Trophoblast cell (in vitro differentiated cells and primary cell): ENCODE results near the gene NSUN7. TPM values are rescaled to one million over a fixed set of nuclear protein-coding genes. Genes with fewer than 3 reads are reported as not detected.

Experiments used
- DNase-seq, 2 donors: peaks; one replicate each; pipeline ENCODE4 v3.0.0-alpha.2; 2016
- H2AFZ ChIP-seq: 2 replicates; pipeline ENCODE4 v1.6.1; 2013; ENCODE audit warnings: low read length, moderate library complexity, mild to moderate bottlenecking; ENCODE audit not compliant: insufficient read depth, poor library complexity
- H2AK5ac ChIP-seq: 2 replicates; pipeline ENCODE4 v1.6.1; 2013; ENCODE audit warnings: mild to moderate bottlenecking, low read length
- H2BK120ac ChIP-seq: 2 replicates; pipeline ENCODE4 v1.6.1; 2013; ENCODE audit warnings: low read length, mild to moderate bottlenecking, moderate library complexity; ENCODE audit not compliant: insufficient read depth, poor library complexity
- H2BK12ac ChIP-seq: 2 replicates; pipeline ENCODE4 v1.6.1; 2013; ENCODE audit warnings: mild to moderate bottlenecking, low read length, moderate library complexity
- H2BK5ac ChIP-seq: 2 replicates; pipeline ENCODE4 v1.6.1; 2013; ENCODE audit warnings: low read length, low read depth, moderate library complexity, mild to moderate bottlenecking; ENCODE audit not compliant: poor library complexity
- H3K14ac ChIP-seq: 2 replicates; pipeline ENCODE4 v1.6.1; 2013; ENCODE audit warnings: mild to moderate bottlenecking, low read length
- H3K18ac ChIP-seq: 2 replicates; pipeline ENCODE4 v1.6.1; 2013; ENCODE audit warnings: mild to moderate bottlenecking, low read length
- H3K23ac ChIP-seq: 2 replicates; pipeline ENCODE4 v1.6.1; 2013; ENCODE audit warnings: low read length
- H3K27ac ChIP-seq: 2 replicates; pipeline ENCODE4 v1.5.1; 2013; ENCODE audit warnings: low read depth, mild to moderate bottlenecking, inconsistent platforms, low read length, moderate library complexity
- H3K27me3 ChIP-seq: 2 replicates; pipeline ENCODE4 v1.6.1; 2013; ENCODE audit warnings: inconsistent platforms, mild to moderate bottlenecking, low read length, moderate library complexity; ENCODE audit not compliant: insufficient read depth
- H3K36me3 ChIP-seq, 2 experiments: 1 replicate in 1 of 2; 2 replicates in 1 of 2; pipeline ENCODE4 v1.6.1; 2013; ENCODE audit warnings: low read length in 2 of 2, mild to moderate bottlenecking in 2 of 2, moderate library complexity in 1 of 2; ENCODE audit not compliant: insufficient read depth in 2 of 2, control insufficient read depth in 1 of 2
- H3K4ac ChIP-seq: 2 replicates; pipeline ENCODE4 v1.6.1; 2013; ENCODE audit warnings: low read depth, mild to moderate bottlenecking, low read length, moderate library complexity
- H3K4me1 ChIP-seq, 2 experiments: 1 replicate in 1 of 2; 2 replicates in 1 of 2; pipeline ENCODE4 v1.6.1; 2013; ENCODE audit warnings: low read length in 2 of 2, mild to moderate bottlenecking in 2 of 2, moderate library complexity in 1 of 2; ENCODE audit not compliant: insufficient read depth in 2 of 2, control insufficient read depth in 1 of 2
- H3K4me2 ChIP-seq: 2 replicates; pipeline ENCODE4 v1.6.1; 2013; ENCODE audit warnings: inconsistent platforms, mild to moderate bottlenecking, low read length, moderate library complexity
- H3K4me3 ChIP-seq: 2 replicates; pipeline ENCODE4 v1.5.1; 2013; ENCODE audit warnings: mild to moderate bottlenecking, low read depth, low read length, inconsistent platforms
- H3K79me1 ChIP-seq: one replicate; pipeline ENCODE4 v1.6.1; 2013; ENCODE audit warnings: low read length
- H3K79me2 ChIP-seq: 2 replicates; pipeline ENCODE4 v1.6.1; 2013; ENCODE audit warnings: low read length, mild to moderate bottlenecking; ENCODE audit not compliant: control insufficient read depth, insufficient read depth, poor library complexity
- H3K9ac ChIP-seq: 2 replicates; pipeline ENCODE4 v1.6.1; 2013; ENCODE audit warnings: mild to moderate bottlenecking, low read length
- H3K9me3 ChIP-seq: 2 replicates; pipeline ENCODE4 v1.6.1; 2013; ENCODE audit warnings: low read depth, mild to moderate bottlenecking, control low read depth, inconsistent platforms, low read length; ENCODE audit not compliant: insufficient read depth
- H4K12ac ChIP-seq: 2 replicates; pipeline ENCODE4 v1.6.1; 2013; ENCODE audit warnings: low read depth, mild to moderate bottlenecking, low read length, moderate library complexity
- H4K8ac ChIP-seq: 2 replicates; pipeline ENCODE4 v1.6.1; 2013; ENCODE audit warnings: low read depth, mild to moderate bottlenecking, low read length, moderate library complexity
- H4K91ac ChIP-seq: one replicate; pipeline ENCODE4 v1.6.1; 2013; ENCODE audit warnings: low read depth, mild to moderate bottlenecking, low read length, moderate library complexity
- WGBS: extraction: QIAGEN DNeasy Blood & Tissue Kit; methylation state at CpG from one replicate; pipeline ENCODE4 v1.1.7; 2013; ENCODE audit warnings: missing lambda C conversion rate; ENCODE audit not compliant: insufficient read length, insufficient coverage; ENCODE audit errors: extremely low coverage; 5-methylcytosine and 5-hydroxymethylcytosine counted together
- polyA plus RNA-seq: library from polyadenylated mRNA; stranded (reverse); fragments of 200-250 nt; gene quantifications from 2 replicates; pipeline ENCODE4 v1.2.3, GENCODE V29; 2013

NSUN7 gene, protein sequence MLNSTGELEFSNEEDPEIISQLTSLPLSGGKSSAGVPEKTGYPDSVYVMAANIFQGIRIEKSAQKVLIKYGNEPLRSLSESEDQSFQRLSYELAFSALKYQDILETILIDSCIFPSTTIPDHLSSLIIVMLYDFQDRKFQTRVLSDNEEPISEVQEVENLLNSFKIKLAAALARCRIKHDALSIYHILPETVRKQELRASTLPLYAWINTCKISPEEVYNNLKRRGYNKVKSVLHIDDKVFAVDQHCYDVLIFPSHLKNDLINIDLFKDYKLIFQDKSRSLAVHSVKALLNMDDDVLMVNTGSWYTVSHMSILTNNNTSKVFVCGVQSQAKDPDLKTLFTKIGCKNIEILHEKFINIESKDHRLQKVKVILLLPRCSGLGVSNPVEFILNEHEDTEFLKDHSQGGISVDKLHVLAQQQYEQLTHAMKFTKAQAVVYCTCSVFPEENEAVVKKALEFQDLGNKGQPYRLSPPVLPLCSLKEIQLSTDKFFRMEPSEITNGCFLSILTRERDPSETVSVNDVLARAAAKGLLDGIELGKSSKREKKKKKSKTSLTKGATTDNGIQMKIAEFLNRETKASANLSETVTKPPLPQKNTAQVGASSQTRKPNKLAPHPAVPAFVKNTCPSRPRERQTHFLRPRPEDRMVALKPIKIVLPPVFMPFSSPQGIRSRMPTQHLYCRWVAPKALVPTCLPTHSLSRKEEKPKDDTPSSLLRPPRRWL
- 5.6 and 6.2 TPM in 2 replicates for polyA plus RNA-seq

DNA sequence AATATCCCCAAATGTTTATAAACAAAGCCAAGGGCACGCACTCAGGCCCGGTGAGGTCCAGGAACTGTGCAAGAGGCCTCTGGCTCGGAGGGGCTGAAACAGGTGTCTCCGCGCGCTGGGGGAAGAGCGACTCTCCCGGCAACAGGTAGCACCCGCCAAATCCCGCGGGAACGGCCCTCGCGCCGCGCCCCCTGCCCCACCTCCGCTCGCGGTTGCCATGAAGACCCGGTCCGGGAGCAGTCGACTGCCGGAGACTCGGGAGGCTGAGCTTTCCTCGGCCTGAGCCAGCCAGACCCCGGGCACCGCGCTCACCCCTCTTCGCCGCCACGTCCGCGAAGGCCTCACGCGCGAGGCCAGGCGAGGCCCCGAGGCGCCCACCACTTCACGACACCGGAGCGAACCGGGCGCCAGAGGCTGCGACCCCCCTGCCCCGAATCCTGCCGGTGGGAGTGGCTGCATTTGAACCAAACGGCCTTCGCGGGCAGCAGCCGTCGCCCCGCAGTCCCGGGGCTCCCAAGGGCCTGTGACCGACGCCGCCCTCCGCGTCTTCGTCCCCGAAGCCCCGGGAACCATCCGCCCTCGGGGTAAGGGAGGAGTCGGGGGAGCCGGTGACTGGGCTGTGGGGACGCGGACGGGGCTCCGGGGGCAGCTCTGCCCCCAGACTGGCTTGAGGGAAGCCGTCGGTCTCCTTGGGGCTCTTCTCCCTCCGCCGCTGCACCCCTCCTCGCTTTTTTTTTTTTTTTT is at the start of gene NSUN7:
Gene NSUN7, plus strand, starts transcription at position 239 of the 744 bp plus-strand sequence. CDS start 739 bp downstream, outside the sequence.
- peak within 1 kb of the TSS; percentile 92 for H4K12ac ChIP-seq
- H3K27ac ChIP-seq, result peak within 1 kb of the TSS; percentile 78
- peaks cover 0 to 2% of the 10 kb centered on the region in 2 experiments for H3K36me3 ChIP-seq
- peak within 1 kb of the TSS; percentile 77 for H2BK5ac ChIP-seq
- no peaks in the 10 kb centered on the region for H3K9me3 ChIP-seq
- H3K79me1 ChIP-seq, result peaks cover 11% of the 10 kb centered on the region
- no peak within 1 kb of the TSS for H3K23ac ChIP-seq
- peak within 1 kb of the TSS; percentile 97 for H3K18ac ChIP-seq
- peaks cover 6% of the 10 kb centered on the region for H3K79me2 ChIP-seq
- DNase-seq, result peak; percentile 78 to 82
- no peak within 1 kb of the TSS for H2AK5ac ChIP-seq
- H3K27me3 ChIP-seq, result no peaks in the 10 kb centered on the region
- peaks cover 0 to 6% of the 10 kb centered on the region in 2 experiments for H3K4me1 ChIP-seq
- peak within 1 kb of the TSS; percentile 87 for H3K4me2 ChIP-seq
- H2BK120ac ChIP-seq, result peak within 1 kb of the TSS; percentile 94
- peak within 1 kb of the TSS; percentile 87 for H3K9ac ChIP-seq
- H3K14ac ChIP-seq, result peak within 1 kb of the TSS; percentile 99
- H3K4ac ChIP-seq, result peak within 1 kb of the TSS; percentile 90
- H4K8ac ChIP-seq, result peak within 1 kb of the TSS; percentile 97
- peak within 1 kb of the TSS; percentile 85 for H3K4me3 ChIP-seq
- peak within 1 kb of the TSS; percentile 86 for H2BK12ac ChIP-seq
- peak within 1 kb of the TSS; percentile 86 for H4K91ac ChIP-seq
- no CpG with 5 or more reads among the region's 75 CpGs for WGBS
- peak within 1 kb of the TSS; percentile 90 for H2AFZ ChIP-seq

DNA sequence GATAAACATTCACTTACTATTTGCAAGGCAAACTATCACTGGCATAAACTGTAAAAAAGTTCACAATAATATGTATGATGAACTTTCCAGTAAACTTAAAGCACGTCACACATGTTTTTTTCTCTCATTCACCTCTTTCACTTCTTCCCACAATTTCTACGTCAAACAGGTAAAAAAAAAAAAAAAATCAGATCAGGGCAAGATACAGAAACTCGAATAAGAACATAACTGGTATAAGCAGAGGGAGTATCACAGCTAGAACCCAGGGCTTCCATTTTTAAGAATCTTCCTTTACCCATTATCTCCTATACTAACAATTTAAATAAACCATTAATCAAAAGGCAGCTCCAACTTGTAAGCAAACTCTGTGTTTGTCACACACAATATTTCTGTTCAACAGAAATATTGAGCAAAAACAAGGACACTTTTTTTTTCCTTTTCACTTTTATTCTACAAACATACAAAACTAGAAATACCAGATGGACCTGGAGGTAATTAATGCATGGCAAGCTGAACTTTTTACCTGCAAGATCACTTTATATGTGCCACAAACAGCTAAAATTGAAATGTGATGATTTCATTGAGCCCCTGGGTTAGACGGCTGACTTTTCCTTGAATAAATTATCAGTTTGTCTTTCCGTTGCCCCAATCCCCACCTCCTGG is 47.5 kb upstream of the NSUN7 start:
- WGBS, result 100% methylated on average over 1 of the region's 5 CpGs
- no peaks in the 10 kb centered on the region for H3K9me3 ChIP-seq
- no peak overlapping the region for H2AK5ac ChIP-seq

DNA sequence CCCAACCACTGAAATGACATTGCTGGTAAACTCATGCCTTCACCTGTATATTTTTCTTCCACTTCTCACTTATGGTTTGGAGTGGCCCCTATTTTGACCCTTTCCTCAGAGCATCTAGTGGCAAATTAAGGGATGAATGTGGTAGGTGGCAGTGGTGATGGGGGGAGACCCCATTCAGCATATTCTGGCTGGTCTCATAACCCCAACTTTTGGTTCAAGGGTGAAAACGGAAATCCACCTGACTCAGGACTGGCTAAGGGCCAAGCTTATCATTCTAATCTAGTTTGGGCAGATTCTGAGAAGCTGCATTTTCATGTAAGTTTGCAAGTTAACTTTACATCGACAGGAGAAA is 47.0 kb upstream of the NSUN7 start:
- Histone ChIP-seq H4K12ac (no peak overlapping the region), H3K27me3 (no peaks in the 10 kb centered on the region), H3K4me2 (no peak overlapping the region), H2BK120ac (no peak overlapping the region), H2BK5ac (no peak overlapping the region), H3K9me3 (no peaks in the 10 kb centered on the region), H3K79me1 (peaks cover 2% of the 10 kb centered on the region), H2AK5ac (no peak overlapping the region), H3K36me3 (no peaks in the 10 kb centered on the region), H3K18ac (no peak overlapping the region), H2AFZ (no peak overlapping the region), H3K4ac (no peak overlapping the region), H3K4me1 (peaks cover 0 to 1% of the 10 kb centered on the region in 2 experiments), H3K9ac (no peak overlapping the region), H3K4me3 (no peak overlapping the region), H3K14ac (no peak overlapping the region), H4K91ac (no peak overlapping the region), H4K8ac (no peak overlapping the region), H3K79me2 (no peaks in the 10 kb centered on the region), H3K27ac (no peak overlapping the region), H2BK12ac (no peak overlapping the region), H3K23ac (no peak overlapping the region)
- no CpG with 5 or more reads among the region's 2 CpGs for WGBS
- DNase-seq, result peak in 1 of 2 donors; percentile 62

More for the DNA sequence above, 47.5 kb upstream of the NSUN7 start:
- H3K27ac ChIP-seq, result no peak overlapping the region
- H3K23ac ChIP-seq, result no peak overlapping the region
- H3K79me2 ChIP-seq, result no peaks in the 10 kb centered on the region
- H4K8ac ChIP-seq, result no peak overlapping the region
- no peaks in the 10 kb centered on the region for H3K36me3 ChIP-seq
- H4K12ac ChIP-seq, result no peak overlapping the region
- no peak overlapping the region for H4K91ac ChIP-seq
- no peak overlapping the region for H2BK12ac ChIP-seq
- DNase-seq, result peak in 1 of 2 donors; percentile 56
- no peaks in the 10 kb centered on the region for H3K27me3 ChIP-seq
- H3K4me3 ChIP-seq, result no peak overlapping the region
- peaks cover 2% of the 10 kb centered on the region for H3K79me1 ChIP-seq
- H2BK120ac ChIP-seq, result no peak overlapping the region
- H3K4me1 ChIP-seq, result peaks cover 0 to 1% of the 10 kb centered on the region in 2 experiments
- H3K18ac ChIP-seq, result no peak overlapping the region
- no peak overlapping the region for H3K14ac ChIP-seq
- H3K4me2 ChIP-seq, result no peak overlapping the region
- H3K4ac ChIP-seq, result no peak overlapping the region
- H3K9ac ChIP-seq, result no peak overlapping the region
- no peak overlapping the region for H2AFZ ChIP-seq
- no peak overlapping the region for H2BK5ac ChIP-seq

DNA sequence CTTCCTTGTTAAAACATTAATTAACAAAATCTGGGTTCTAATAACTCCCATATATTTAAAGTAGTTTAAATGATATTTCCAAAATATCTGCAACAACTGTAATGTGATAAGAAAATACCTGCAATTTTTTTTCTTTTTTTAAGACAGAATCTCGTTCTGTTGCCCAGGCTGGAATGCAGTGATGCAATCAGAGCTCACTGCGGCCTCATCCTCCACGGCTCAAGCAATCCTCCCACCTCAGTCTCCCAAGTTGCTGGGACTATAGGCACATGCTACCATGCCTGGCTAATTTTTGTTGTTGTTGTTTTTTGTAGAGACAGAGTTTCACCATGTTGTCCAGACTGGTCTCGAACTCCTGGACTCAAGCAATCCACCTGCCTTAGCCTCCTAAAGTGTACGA is 45.7 kb upstream of the NSUN7 start:
- H3K4me2 ChIP-seq, result no peak overlapping the region
- peaks cover 2% of the 10 kb centered on the region for H3K79me1 ChIP-seq
- H3K4me1 ChIP-seq, result no peaks in the 10 kb centered on the region
- no peak overlapping the region for H4K8ac ChIP-seq
- H3K9me3 ChIP-seq, result no peaks in the 10 kb centered on the region
- H2BK12ac ChIP-seq, result no peak overlapping the region
- no peak overlapping the region for H3K14ac ChIP-seq
- no peak overlapping the region for H4K12ac ChIP-seq
- H4K91ac ChIP-seq, result no peak overlapping the region
- no peak overlapping the region for H2AK5ac ChIP-seq
- H3K23ac ChIP-seq, result no peak overlapping the region
- H3K36me3 ChIP-seq, result no peaks in the 10 kb centered on the region
- no peak overlapping the region for H2BK120ac ChIP-seq
- no peak overlapping the region for H2AFZ ChIP-seq
- H3K27ac ChIP-seq, result no peak overlapping the region
- no peak overlapping the region for H3K18ac ChIP-seq
- DNase-seq, result peak in 1 of 2 donors; percentile 86
- no peak overlapping the region for H3K9ac ChIP-seq
- no peak overlapping the region for H3K4me3 ChIP-seq
- no peaks in the 10 kb centered on the region for H3K27me3 ChIP-seq
- no peak overlapping the region for H2BK5ac ChIP-seq
- H3K79me2 ChIP-seq, result no peaks in the 10 kb centered on the region
- no peak overlapping the region for H3K4ac ChIP-seq
- WGBS, result no CpG with 5 or more reads among the region's 5 CpGs
